Mesothelial cell of epicardium (in vitro differentiated cells): ENCODE results near the gene ZNF512. TPM values are rescaled to one million over a fixed set of nuclear protein-coding genes. Genes with fewer than 3 reads are reported as not detected.
A peak's percentile ranks its signal among the peaks of the same experiment; 100 is the strongest.
"Not testable (repeated sequence)": the region's sequence is repeated elsewhere in the genome, so short reads cannot be mapped to it uniquely, and the experiment has no call there.

Experiments used
- DNase-seq, 2 experiments: peaks; one replicate each; pipeline ENCODE4 v3.0.0; 2021; ENCODE audit warnings: low spot score in 2 of 2; ENCODE audit not compliant: unreplicated experiment in 2 of 2
- H3K27ac Mint-ChIP-seq: 2 replicates; pipeline ENCODE4 v1.8.0; 2021; ENCODE audit warnings: mixed read lengths
- H3K27me3 Mint-ChIP-seq: 2 replicates; pipeline ENCODE4 v1.8.0; 2021; ENCODE audit warnings: low read depth, mixed read lengths
- H3K36me3 Mint-ChIP-seq: 2 replicates; pipeline ENCODE4 v1.8.0; 2021; ENCODE audit warnings: mixed read lengths
- H3K4me1 Mint-ChIP-seq: 2 replicates; pipeline ENCODE4 v1.8.0; 2021; ENCODE audit warnings: mixed read lengths
- H3K4me3 Mint-ChIP-seq: 2 replicates; pipeline ENCODE4 v1.8.0; 2021; ENCODE audit warnings: mild to moderate bottlenecking, moderate library complexity, mixed read lengths
- H3K9me3 Mint-ChIP-seq: 2 replicates; pipeline ENCODE4 v1.8.0; 2021; ENCODE audit warnings: mixed read lengths
- CTCF ChIP-seq: fragments of 200-600 bp; sonication (generic); IDR thresholded peaks from one replicate; pipeline ENCODE4 v1.5.0; 2021; ENCODE audit warnings: antibody characterized with exemption; ENCODE audit not compliant: unreplicated experiment
- total RNA-seq: library from RNA; stranded (reverse); gene quantifications from 3 replicates; pipeline ENCODE4 v1.2.1, GENCODE V29; 2021

ZNF512 gene
- total RNA-seq, 1 donor from 2014 or later, result 72.8 TPM

- no peak for DNase-seq
- no peak for TF ChIP-seq CTCF
- no peaks in the 10 kb centered on the region for H3K27me3 Mint-ChIP-seq
- H3K36me3 Mint-ChIP-seq, result peaks cover 16% of the 10 kb centered on the region
- no peak overlapping the region for H3K4me3 Mint-ChIP-seq
- no peak overlapping the region for H3K27ac Mint-ChIP-seq
- peaks cover 16% of the 10 kb centered on the region for H3K4me1 Mint-ChIP-seq
- H3K9me3 Mint-ChIP-seq, result no peaks in the 10 kb centered on the region
Observed at GRCh38 chr2:27627963-27628766, 45.3 kb downstream of the ZNF512 start.

- peaks cover 17% of the 10 kb centered on the region for H3K36me3 Mint-ChIP-seq
- no peaks in the 10 kb centered on the region for H3K27me3 Mint-ChIP-seq
- no peak for TF ChIP-seq CTCF
- H3K27ac Mint-ChIP-seq, result no peak within 1 kb of the TSS
- peaks cover 13% of the 10 kb centered on the region for H3K4me1 Mint-ChIP-seq
- no peak within 1 kb of the TSS for H3K4me3 Mint-ChIP-seq
- peak; percentile 53 to 78 for DNase-seq
- H3K9me3 Mint-ChIP-seq, result no peaks in the 10 kb centered on the region
Observed at GRCh38 chr2:27628767-27629709, 46.2 kb downstream of the ZNF512 start, which contains the start of the genes CCDC121 and GPN1. Gene CCDC121, minus strand, starts transcription at chr2:27629012. Its CDS starts 1,213 bp downstream, at chr2:27627799. Gene GPN1, plus strand, starts transcription at chr2:27629050. Its CDS starts 9 bp downstream, at chr2:27629059.

- not testable (repeated sequence) for H3K27ac Mint-ChIP-seq, DNase-seq, H3K9me3 Mint-ChIP-seq, H3K27me3 Mint-ChIP-seq, H3K4me3 Mint-ChIP-seq
- Mint-ChIP-seq H3K36me3 (peaks cover 20% of the 10 kb centered on the region), H3K4me1 (peaks cover 13% of the 10 kb centered on the region)
Observed at GRCh38 chr2:27630257-27630656, 47.4 kb downstream of the ZNF512 start.

- H3K27ac Mint-ChIP-seq, result no peak overlapping the region
- H3K4me3 Mint-ChIP-seq, result no peak overlapping the region
- H3K9me3 Mint-ChIP-seq, result no peaks in the 10 kb centered on the region
- peaks cover 40% of the 10 kb centered on the region for H3K36me3 Mint-ChIP-seq
- no peak for TF ChIP-seq CTCF
- no peaks in the 10 kb centered on the region for H3K27me3 Mint-ChIP-seq
- no peaks in the 10 kb centered on the region for H3K4me1 Mint-ChIP-seq
- no peak for DNase-seq
Observed at GRCh38 chr2:27634291-27634690, 51.4 kb downstream of the ZNF512 start.

GRCh38 chr2:27636766-27637165 lies 53.9 kb downstream of the ZNF512 start:
- H3K4me1 Mint-ChIP-seq, result no peaks in the 10 kb centered on the region
- no peaks in the 10 kb centered on the region for H3K9me3 Mint-ChIP-seq
- H3K27me3 Mint-ChIP-seq, result no peaks in the 10 kb centered on the region
- TF ChIP-seq CTCF, result no peak
- peaks cover 49% of the 10 kb centered on the region for H3K36me3 Mint-ChIP-seq
- no peak overlapping the region for H3K27ac Mint-ChIP-seq
- H3K4me3 Mint-ChIP-seq, result no peak overlapping the region
- DNase-seq, result no peak
